Measurements from ENCODE around the gene HMCN1.
"Not testable (repeated sequence)": the region's sequence is repeated elsewhere in the genome, so short reads cannot be mapped to it uniquely, and the experiment has no call there.

- not testable (repeated sequence) for TF ChIP-seq CTCF (conservative IDR thresholded peaks at IDR 0.05 in 1 of 2, IDR thresholded peaks at IDR 0.05 in 1 of 2; ENCODE audit: low read depth in 1 of 2, low read length in 2 of 2); EZH2 (IDR thresholded peaks at IDR 0.05; ENCODE audit: low read length, missing control alignments)
These were observed 428.7 kb downstream of the HMCN1 start for GRCh38 chr1:186162895-186163294.
